IMR-90 (cell line): ENCODE results near the gene CNPY4.

Source experiments
- CEBPB ChIP-seq: IDR thresholded peaks from 2 replicates; pipeline ENCODE4 v1.6.1; 2012; ENCODE audit warnings: low read depth, low read length, improper control_type of control experiment
- CHD1 ChIP-seq: IDR thresholded peaks from 2 replicates; pipeline ENCODE4 v1.6.1; 2012; ENCODE audit warnings: low read depth, low read length, improper control_type of control experiment
- CTCF ChIP-seq: conservative IDR thresholded peaks from 2 replicates; pipeline ENCODE4 v1.5.1; 2012; ENCODE audit warnings: mild to moderate bottlenecking, low read depth, low read length, improper control_type of control experiment
- ELK1 ChIP-seq: fragments of 150-350 bp; IDR thresholded peaks from 2 replicates; pipeline ENCODE4 v1.6.1; 2016; ENCODE audit warnings: low read depth, mild to moderate bottlenecking, low read length, moderate library complexity, borderline replicate concordance
- FOS ChIP-seq: fragments of 150-350 bp; IDR thresholded peaks from 2 replicates; pipeline ENCODE4 v1.6.1; 2016; ENCODE audit warnings: low read depth, low read length
- MAFK ChIP-seq: IDR thresholded peaks from 2 replicates; pipeline ENCODE4 v1.6.1; 2012; ENCODE audit warnings: low read depth, low read length, improper control_type of control experiment
- MXI1 ChIP-seq: IDR thresholded peaks from 2 replicates; pipeline ENCODE4 v1.6.1; 2012; ENCODE audit warnings: low read depth, mild to moderate bottlenecking, low read length, moderate library complexity, borderline replicate concordance
- NFE2L2 ChIP-seq: fragments of 150-350 bp; IDR thresholded peaks from 2 replicates; pipeline ENCODE4 v1.6.1; 2016; ENCODE audit warnings: low read depth, mild to moderate bottlenecking, low read length
- POLR2A ChIP-seq: IDR thresholded peaks from 2 replicates; pipeline ENCODE4 v1.6.1; 2012; ENCODE audit warnings: mild to moderate bottlenecking, low read depth, low read length
- RCOR1 ChIP-seq: IDR thresholded peaks from 2 replicates; pipeline ENCODE4 v1.6.1; 2012; ENCODE audit warnings: mild to moderate bottlenecking, low read length, improper control_type of control experiment; ENCODE audit not compliant: insufficient replicate concordance
- RFX5 ChIP-seq: IDR thresholded peaks from 2 replicates; pipeline ENCODE4 v1.8.0; 2012; ENCODE audit warnings: low read depth, mild to moderate bottlenecking, low read length, moderate library complexity

- TF ChIP-seq CTCF (no peak), RFX5 (no peak), RCOR1 (no peak), ELK1 (no peak), CHD1 (no peak), POLR2A (no peak), CEBPB (no peak), MXI1 (no peak), MAFK (no peak), NFE2L2 (no peak), FOS (no peak)
Observed at GRCh38 chr7:100147278-100147677, 27.8 kb downstream of the CNPY4 start.
